ENCODE data around the gene TSEN15. TPM values are rescaled to one million over a fixed set of nuclear protein-coding genes. Genes with fewer than 3 reads are reported as not detected.

TSEN15 gene
- total and polyA plus RNA-seq, 2 of the 8 experiments (the other 6 are each of a cell fraction or from before 2014, with no cell fraction given), result 23.4 to 31.4 TPM

GRCh38 chr1:184036517-184036949, 15.0 kb upstream of the TSEN15 start (continued):
- TF ChIP-seq JUND (IDR thresholded peaks at IDR 0.05; ENCODE audit: low read length) (no peak), NRF1 (IDR thresholded peaks at IDR 0.05; ENCODE audit: low read depth, low read length) (no peak), POLR2AphosphoS5 (IDR thresholded peaks at IDR 0.05; ENCODE audit: low read depth, low read length) (no peak), SUZ12 (IDR thresholded peaks at IDR 0.05; ENCODE audit: low read length) (peak; percentile 46), EGR1 (IDR thresholded peaks at IDR 0.05; ENCODE audit: borderline replicate concordance, low read depth, low read length) (no peak), ASH2L (IDR thresholded peaks at IDR 0.05; ENCODE audit: low read length) (peak; percentile 65), SIN3A (conservative IDR thresholded peaks at IDR 0.05 in 1 of 2, IDR thresholded peaks at IDR 0.05 in 1 of 2; ENCODE audit: low read depth in 1 of 2, low read length in 2 of 2) (0 out of 4 replicates have a peak, but pooled peaks of 1 of the 2 experiments have one; percentile 37), SRF (IDR thresholded peaks at IDR 0.05; ENCODE audit: low read depth, low read length) (no peak), PHF8 (conservative IDR thresholded peaks at IDR 0.05; ENCODE audit: low read depth, low read length) (no peak), RNF2 (IDR thresholded peaks at IDR 0.05; ENCODE audit: borderline replicate concordance, low read depth, low read length, missing control alignments, poor library complexity, severe bottlenecking) (no peak), TAF1 (IDR thresholded peaks at IDR 0.05; ENCODE audit: low read depth, low read length) (no peak), NANOG (IDR thresholded peaks at IDR 0.05; ENCODE audit: insufficient read depth, low read depth, low read length, poor library complexity, severe bottlenecking) (no peak), CEBPB (IDR thresholded peaks at IDR 0.05; ENCODE audit: low read depth, low read length) (no peak), TCF12 (IDR thresholded peaks at IDR 0.05; ENCODE audit: low read depth, low read length) (no peak), SAP30 (IDR thresholded peaks at IDR 0.05; ENCODE audit: insufficient read depth, insufficient replicate concordance, low read length) (no peak), TBP (IDR thresholded peaks at IDR 0.05; ENCODE audit: low read depth, low read length) (peak; percentile 21; the same call in 1 of the 2 replicates), RXRA (IDR thresholded peaks at IDR 0.05; ENCODE audit: insufficient read depth, low read depth, low read length) (no peak), HDAC2 (IDR thresholded peaks at IDR 0.05; ENCODE audit: borderline replicate concordance in 1 of 2, low read depth in 2 of 2, low read length in 2 of 2) (no peak), CHD1 (IDR thresholded peaks at IDR 0.05; ENCODE audit: low read depth, low read length) (no peak)
- TF ChIP-seq, protein P1, sequence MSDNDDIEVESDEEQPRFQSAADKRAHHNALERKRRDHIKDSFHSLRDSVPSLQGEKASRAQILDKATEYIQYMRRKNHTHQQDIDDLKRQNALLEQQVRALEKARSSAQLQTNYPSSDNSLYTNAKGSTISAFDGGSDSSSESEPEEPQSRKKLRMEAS (IDR thresholded peaks at IDR 0.05), result no peak

Measured in H1 (cell line).